ENCODE measurements around the gene COL15A1. TPM values are rescaled to one million over a fixed set of nuclear protein-coding genes. Genes with fewer than 3 reads are reported as not detected.

COL15A1 gene
- total RNA-seq, 4 donors from 2014 or later: 4.6 to 51.9 (median 10.7) TPM

- Histone ChIP-seq H3K4me1 (peaks cover 0 to 2% (median 0%) of the 10 kb centered on the region in 4 donors), H3K36me3 (no peaks in the 10 kb centered on the region), H3K27ac (peak overlapping the region in 3 of 4 donors; percentile 16 to 65 (median 32)), H3K27me3 (no peaks in the 10 kb centered on the region), H3K4me3 (no peak overlapping the region), H3K9me3 (no peaks in the 10 kb centered on the region)
- intact Hi-C loops (cut with DNase I; ENCODE audit: low total_unique reads) (no loop called here), in situ Hi-C loops (cut with MboI; ENCODE audit: low pct_ligation_motif_present in 1 of 4, low pct_unique_long_range_greater_than_20kb in 1 of 4, low sequenced_read_pairs in 3 of 4) (no loop called here)
- TF ChIP-seq CTCF (IDR thresholded peaks at IDR 0.05) (no peak), EP300 (IDR thresholded peaks at IDR 0.05; ENCODE audit: low read depth) (no peak), POLR2AphosphoS5 (IDR thresholded peaks at IDR 0.05) (no peak)
- DNase-seq: no peak
- 84% methylated on average over 3 of the region's 3 CpGs; no CpG with 5 or more reads in 1 of the 2 donors for WGBS, 2 donors (ENCODE audit: low coverage in 1 of 2)
Observed at GRCh38 chr9:99046068-99046467, 102.4 kb downstream of the COL15A1 start.

- in situ Hi-C loops (cut with MboI; ENCODE audit: low pct_ligation_motif_present in 1 of 4, low pct_unique_long_range_greater_than_20kb in 1 of 4, low sequenced_read_pairs in 3 of 4): no loop called here
- intact Hi-C loops (cut with DNase I; ENCODE audit: low total_unique reads): no loop called here
- Histone ChIP-seq H3K27me3 (no peaks in the 10 kb centered on the region), H3K9me3 (no peaks in the 10 kb centered on the region), H3K36me3 (no peaks in the 10 kb centered on the region), H3K4me3 (no peak overlapping the region), H3K4me1 (peaks cover 0 to 2% (median under 1%) of the 10 kb centered on the region in 4 donors), H3K27ac (peak overlapping the region in 3 of 4 donors; percentile 16 to 65 (median 58))
- TF ChIP-seq POLR2AphosphoS5 (IDR thresholded peaks at IDR 0.05): peak; percentile 29 to 78 (median 50)
- TF ChIP-seq EP300 (IDR thresholded peaks at IDR 0.05; ENCODE audit: low read depth): peak; percentile 82
- no peak for TF ChIP-seq POLR2A (IDR thresholded peaks at IDR 0.05)
- no peak for TF ChIP-seq CTCF (IDR thresholded peaks at IDR 0.05)
- DNase-seq: no peak
- 80 to 88% methylated on average over 1 to 5 of the region's 5 CpGs for WGBS, 2 donors (ENCODE audit: low coverage in 1 of 2)
Observed at GRCh38 chr9:99046542-99047071, 102.9 kb downstream of the COL15A1 start.

GRCh38 chr9:99049228-99049627, 105.5 kb downstream of the COL15A1 start:
- no peaks in the 10 kb centered on the region for H3K9me3 ChIP-seq
- H3K27me3 ChIP-seq: no peaks in the 10 kb centered on the region
- no peak for DNase-seq
- TF ChIP-seq POLR2A (IDR thresholded peaks at IDR 0.05): no peak
- no peak for TF ChIP-seq POLR2AphosphoS5 (IDR thresholded peaks at IDR 0.05)
- in situ Hi-C loops (cut with MboI; ENCODE audit: low pct_ligation_motif_present in 1 of 4, low pct_unique_long_range_greater_than_20kb in 1 of 4, low sequenced_read_pairs in 3 of 4) (no loop called here), intact Hi-C loops (cut with DNase I; ENCODE audit: low total_unique reads) (no loop called here)
- no peak overlapping the region for H3K4me3 ChIP-seq
- no peaks in the 10 kb centered on the region for H3K36me3 ChIP-seq
- H3K4me1 ChIP-seq: peaks cover 0 to 20% (median 4%) of the 10 kb centered on the region in 4 donors
- H3K27ac ChIP-seq: no peak overlapping the region
- 89% methylated on average over 1 of the region's 1 CpG; no CpG with 5 or more reads in 1 of the 2 donors for WGBS, 2 donors (ENCODE audit: low coverage in 1 of 2)

DNA sequence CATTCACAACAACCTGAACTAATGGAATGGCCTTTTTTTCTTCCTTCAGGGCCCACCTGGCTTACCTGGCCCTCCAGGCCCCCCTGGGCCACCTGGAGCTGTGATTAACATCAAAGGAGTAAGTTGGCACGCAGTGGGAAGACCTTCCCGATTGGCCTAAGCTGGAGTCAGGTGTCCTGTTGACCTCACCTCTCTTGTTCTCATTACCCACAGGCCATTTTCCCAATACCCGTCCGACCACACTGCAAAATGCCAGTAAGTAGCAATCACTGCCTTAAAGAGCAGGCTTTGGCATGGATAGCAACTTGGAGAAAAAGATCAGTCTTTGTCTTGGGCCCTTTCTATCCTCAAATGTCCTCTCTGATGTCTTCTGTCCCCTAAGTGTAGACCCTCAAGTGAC, 105.9 kb downstream of the COL15A1 start:
- no peak for DNase-seq
- Histone ChIP-seq H3K4me1 (peaks cover 0 to 20% (median 4%) of the 10 kb centered on the region in 4 donors), H3K36me3 (no peaks in the 10 kb centered on the region), H3K27me3 (no peaks in the 10 kb centered on the region), H3K9me3 (no peaks in the 10 kb centered on the region), H3K4me3 (no peak overlapping the region), H3K27ac (no peak overlapping the region)
- 93 to 100% methylated on average over 2 to 4 of the region's 4 CpGs for WGBS, 2 donors (ENCODE audit: low coverage in 1 of 2)
- intact Hi-C loops (cut with DNase I; ENCODE audit: low total_unique reads): no loop called here
- in situ Hi-C loops (cut with MboI; ENCODE audit: low pct_ligation_motif_present in 1 of 4, low pct_unique_long_range_greater_than_20kb in 1 of 4, low sequenced_read_pairs in 3 of 4): no loop called here
- TF ChIP-seq CTCF (IDR thresholded peaks at IDR 0.05) (no peak), POLR2A (IDR thresholded peaks at IDR 0.05) (no peak), EP300 (IDR thresholded peaks at IDR 0.05; ENCODE audit: low read depth) (no peak), POLR2AphosphoS5 (IDR thresholded peaks at IDR 0.05) (no peak)

Measured in transverse colon (tissue), 4 donors.